RWPE2 (cell line): Measurements from ENCODE around the gene NAA25.
"Not testable (repeated sequence)": the region's sequence is repeated elsewhere in the genome, so short reads cannot be mapped to it uniquely, and the experiment has no call there.

Experiments
- ATAC-seq: fragments of 200-7000 bp; cut with Tn5 transposase; 3 replicates; pipeline ENCODE4 v1.9.1; 2021; ENCODE audit warnings: low read depth
- DNase-seq: peaks from one replicate; pipeline ENCODE4 v3.0.0-alpha.2; 2020; ENCODE audit warnings: low spot score
- H3K27ac ChIP-seq: fragments of 450-650 bp; 2 replicates; pipeline ENCODE4 v1.5.1; 2017; ENCODE audit warnings: mild to moderate bottlenecking; ENCODE audit not compliant: poor library complexity, severe bottlenecking
- H3K27me3 ChIP-seq: fragments of 250-450 bp; sonication (Bioruptor Pico); 2 replicates; pipeline ENCODE4 v1.5.1; 2021; ENCODE audit warnings: mild to moderate bottlenecking, moderate library complexity; ENCODE audit not compliant: insufficient read depth, poor library complexity, severe bottlenecking
- H3K36me3 ChIP-seq: fragments of 250-450 bp; sonication (Bioruptor Pico); 2 replicates; pipeline ENCODE4 v1.5.1; 2020; ENCODE audit warnings: low read depth, mild to moderate bottlenecking, moderate library complexity
- H3K4me1 ChIP-seq: fragments of 250-450 bp; sonication (Bioruptor Pico); 2 replicates; pipeline ENCODE4 v1.5.1; 2021; ENCODE audit warnings: mild to moderate bottlenecking, moderate library complexity; ENCODE audit not compliant: insufficient read depth, poor library complexity, severe bottlenecking
- H3K4me3 ChIP-seq: fragments of 250-450 bp; sonication (Bioruptor Pico); 2 replicates; pipeline ENCODE4 v1.5.1; 2021; ENCODE audit warnings: mild to moderate bottlenecking, moderate library complexity; ENCODE audit not compliant: severe bottlenecking
- H3K9me3 ChIP-seq: fragments of 250-450 bp; sonication (Bioruptor Pico); 2 replicates; pipeline ENCODE4 v1.5.1; 2021; ENCODE audit warnings: mild to moderate bottlenecking, moderate library complexity; ENCODE audit not compliant: severe bottlenecking
- TF ChIP-seq, protein P1 (sequence below): fragments of 450-650 bp; IDR thresholded peaks from one replicate; pipeline ENCODE4 v1.5.1; 2017; ENCODE audit warnings: mild to moderate bottlenecking, moderate library complexity; ENCODE audit not compliant: poor library complexity, severe bottlenecking

The NAA25 gene

DNA sequence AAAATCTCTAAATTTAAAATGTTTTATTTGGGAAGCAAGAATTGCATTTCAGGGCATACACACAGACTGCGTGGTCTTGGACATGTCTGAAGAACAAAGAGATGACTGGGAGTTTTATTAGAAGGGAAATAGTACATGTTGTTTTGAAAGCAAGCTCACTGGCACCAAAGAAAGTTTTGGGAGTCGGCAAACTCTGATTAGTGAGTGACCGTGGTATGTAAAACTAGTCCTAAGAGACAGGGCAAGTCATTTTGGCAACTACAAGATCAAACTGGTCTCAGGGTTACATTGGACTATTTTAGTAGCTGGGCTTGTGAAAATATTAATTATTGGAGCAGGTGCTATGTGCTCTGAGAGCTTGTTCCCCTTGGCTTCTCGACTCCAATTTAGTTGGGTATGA is 110.6 kb downstream of the NAA25 start:
- TF ChIP-seq, protein P1, sequence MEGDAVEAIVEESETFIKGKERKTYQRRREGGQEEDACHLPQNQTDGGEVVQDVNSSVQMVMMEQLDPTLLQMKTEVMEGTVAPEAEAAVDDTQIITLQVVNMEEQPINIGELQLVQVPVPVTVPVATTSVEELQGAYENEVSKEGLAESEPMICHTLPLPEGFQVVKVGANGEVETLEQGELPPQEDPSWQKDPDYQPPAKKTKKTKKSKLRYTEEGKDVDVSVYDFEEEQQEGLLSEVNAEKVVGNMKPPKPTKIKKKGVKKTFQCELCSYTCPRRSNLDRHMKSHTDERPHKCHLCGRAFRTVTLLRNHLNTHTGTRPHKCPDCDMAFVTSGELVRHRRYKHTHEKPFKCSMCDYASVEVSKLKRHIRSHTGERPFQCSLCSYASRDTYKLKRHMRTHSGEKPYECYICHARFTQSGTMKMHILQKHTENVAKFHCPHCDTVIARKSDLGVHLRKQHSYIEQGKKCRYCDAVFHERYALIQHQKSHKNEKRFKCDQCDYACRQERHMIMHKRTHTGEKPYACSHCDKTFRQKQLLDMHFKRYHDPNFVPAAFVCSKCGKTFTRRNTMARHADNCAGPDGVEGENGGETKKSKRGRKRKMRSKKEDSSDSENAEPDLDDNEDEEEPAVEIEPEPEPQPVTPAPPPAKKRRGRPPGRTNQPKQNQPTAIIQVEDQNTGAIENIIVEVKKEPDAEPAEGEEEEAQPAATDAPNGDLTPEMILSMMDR: no peak
- ATAC-seq (no peak), DNase-seq (no peak)
- H3K36me3 ChIP-seq: no peaks in the 10 kb centered on the region
- no peaks in the 10 kb centered on the region for H3K9me3 ChIP-seq
- H3K27me3 ChIP-seq: no peaks in the 10 kb centered on the region
- H3K4me1 ChIP-seq: no peaks in the 10 kb centered on the region
- H3K27ac ChIP-seq: no peak overlapping the region
- H3K4me3 ChIP-seq: no peak overlapping the region

DNA sequence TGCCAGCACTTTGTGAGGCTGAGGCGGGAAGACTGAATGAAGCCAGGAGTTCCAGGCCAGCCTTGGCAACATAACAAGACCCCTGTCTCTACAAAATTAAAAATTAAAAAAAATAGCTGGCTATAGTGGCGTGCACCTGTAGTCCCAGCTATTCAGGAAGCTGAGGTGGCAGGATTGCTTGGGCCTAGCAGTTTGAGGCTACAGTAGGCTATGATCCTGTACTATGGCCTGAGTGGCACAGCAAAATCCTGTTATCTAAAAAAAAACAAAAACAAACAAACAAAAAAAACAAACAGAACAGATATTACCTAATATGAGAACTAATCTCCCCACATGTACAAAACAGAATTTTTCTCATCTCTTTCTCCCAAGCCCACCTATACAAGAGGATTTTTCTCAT is 111.3 kb downstream of the NAA25 start:
- TF ChIP-seq, protein P1: no peak
- Histone ChIP-seq H3K4me1 (no peaks in the 10 kb centered on the region), H3K36me3 (no peaks in the 10 kb centered on the region), H3K9me3 (no peaks in the 10 kb centered on the region), H3K27me3 (no peaks in the 10 kb centered on the region), H3K4me3 (no peak overlapping the region), H3K27ac (no peak overlapping the region)
- ATAC-seq (no peak), DNase-seq (no peak)

DNA sequence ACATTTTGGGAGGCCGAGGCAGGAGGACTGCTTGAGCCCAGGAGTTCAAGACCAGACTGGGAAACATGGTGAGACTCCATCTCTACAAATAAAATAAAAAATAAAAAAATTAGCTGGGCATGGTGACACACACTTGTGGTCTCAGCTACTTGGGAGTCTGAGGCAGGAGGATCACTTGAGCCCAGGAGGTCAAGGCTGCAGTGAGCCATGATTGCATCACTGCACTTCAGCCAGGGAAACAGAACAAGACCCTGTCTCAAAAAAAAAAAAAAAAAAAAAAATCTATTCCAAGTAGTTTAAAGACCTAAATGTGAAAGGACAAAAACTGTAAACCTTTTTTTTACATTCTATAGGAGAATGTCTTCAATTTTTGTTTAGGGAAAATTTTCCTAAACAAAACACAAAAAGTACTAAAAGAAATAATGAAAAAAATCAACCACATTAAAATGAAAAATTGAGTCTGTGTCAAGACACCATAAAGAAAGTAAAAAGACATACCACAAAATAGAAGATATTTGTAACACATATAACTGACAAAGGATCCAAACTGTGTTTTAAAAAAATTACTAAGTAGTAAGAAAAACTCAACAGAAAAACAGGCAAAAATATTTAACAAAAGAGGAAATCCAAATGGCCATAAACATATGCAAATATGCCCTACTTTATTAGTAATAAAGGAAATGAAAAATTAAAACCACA is 112.7 kb downstream of the NAA25 start:
- Histone ChIP-seq H3K36me3 (no peaks in the 10 kb centered on the region), H3K4me1 (no peaks in the 10 kb centered on the region), H3K27ac (no peak overlapping the region), H3K27me3 (no peaks in the 10 kb centered on the region), H3K4me3 (no peak overlapping the region), H3K9me3 (no peaks in the 10 kb centered on the region)
- ATAC-seq (no peak), DNase-seq (no peak)
- TF ChIP-seq, protein P1: no peak

DNA sequence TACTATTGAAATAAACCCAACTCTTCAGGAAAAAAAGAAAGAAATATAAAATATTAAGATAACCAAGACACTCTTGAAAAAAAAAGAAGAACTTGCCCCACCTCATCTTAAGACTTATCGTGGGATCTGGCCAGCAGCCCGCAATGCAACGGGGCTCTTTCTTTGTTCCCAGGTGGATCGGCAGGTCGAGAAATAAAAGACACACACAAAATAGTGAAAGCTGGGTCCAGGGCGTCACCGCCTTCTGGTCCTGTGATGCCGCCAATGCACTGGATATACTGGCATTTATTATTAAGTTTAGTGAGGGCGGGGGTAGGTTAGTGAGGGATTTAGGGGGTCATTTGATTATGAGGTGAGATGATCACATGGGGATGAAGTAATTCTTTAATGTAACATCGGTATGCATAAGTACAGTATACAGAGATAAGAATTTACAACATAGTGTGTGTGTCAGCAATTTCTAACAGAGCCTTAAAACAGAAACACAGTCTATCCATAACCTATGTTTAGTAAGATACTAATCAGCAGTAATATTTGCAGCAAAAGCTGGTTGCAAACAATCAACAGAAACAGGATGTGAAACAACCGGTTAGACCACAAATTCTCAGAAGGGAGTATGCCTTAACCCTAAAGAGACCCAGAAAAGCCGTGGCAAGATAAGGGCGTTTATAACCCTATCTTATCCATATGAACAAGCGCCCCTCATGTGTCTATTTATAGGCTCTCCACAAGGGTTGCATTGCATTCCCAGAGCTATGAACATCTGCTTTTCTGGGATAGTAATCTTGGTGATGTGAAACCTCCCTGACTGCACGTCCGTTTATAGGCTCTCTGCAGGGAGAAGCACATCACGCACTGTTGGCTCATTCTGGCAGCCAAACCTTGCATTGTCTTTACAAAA is 114.1 kb downstream of the NAA25 start:
- not testable (repeated sequence) for ATAC-seq

DNA sequence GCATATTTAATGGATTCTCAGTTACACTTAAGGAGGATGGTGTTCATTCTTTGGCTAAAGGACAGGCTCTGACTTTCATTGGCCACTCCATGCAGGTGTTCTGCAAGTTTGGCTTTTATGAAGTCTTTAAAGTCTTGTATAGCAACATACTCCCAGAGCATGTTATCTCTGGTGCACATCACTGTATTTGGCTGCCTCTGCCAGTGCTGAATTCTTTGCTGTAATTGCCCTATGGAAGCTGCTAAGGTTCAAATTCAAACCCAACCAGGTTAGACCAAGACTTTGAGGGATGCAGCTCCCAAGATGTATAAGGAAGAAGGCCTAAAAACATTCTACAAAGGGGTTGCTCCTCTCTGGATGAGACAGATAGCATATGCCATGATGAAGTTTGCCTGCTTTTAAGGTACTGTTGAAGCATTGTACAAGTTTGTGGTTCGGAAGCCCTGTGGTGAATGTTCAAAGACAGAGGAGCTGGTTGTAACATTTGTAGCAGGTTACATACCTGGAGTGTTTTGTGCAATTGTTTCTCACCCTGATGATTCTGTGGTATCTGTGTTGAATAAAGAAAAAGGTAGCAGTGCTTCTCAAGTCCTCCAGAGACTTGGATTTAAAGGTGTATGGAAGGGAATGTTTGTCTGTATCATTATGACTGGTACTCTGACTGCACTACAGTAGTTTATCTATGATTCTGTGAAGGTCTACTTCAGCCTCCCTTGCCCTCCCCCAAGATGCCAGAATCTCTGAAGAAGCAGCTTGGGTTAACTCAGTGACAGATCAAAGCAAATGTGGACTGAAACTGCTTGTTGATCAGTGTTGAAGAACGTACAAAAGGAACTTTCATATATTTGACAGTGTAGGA is 115.1 kb downstream of the NAA25 start:
- ATAC-seq (no peak), DNase-seq (no peak)
- H3K27ac ChIP-seq: no peak overlapping the region
- no peaks in the 10 kb centered on the region for H3K9me3 ChIP-seq
- no peak overlapping the region for H3K4me3 ChIP-seq
- no peaks in the 10 kb centered on the region for H3K27me3 ChIP-seq
- H3K4me1 ChIP-seq: no peaks in the 10 kb centered on the region
- no peaks in the 10 kb centered on the region for H3K36me3 ChIP-seq
- TF ChIP-seq, protein P1: no peak

More for the DNA sequence above, 114.1 kb downstream of the NAA25 start:
- H3K9me3 ChIP-seq, H3K27ac ChIP-seq, H3K4me1 ChIP-seq, H3K4me3 ChIP-seq, H3K36me3 ChIP-seq, DNase-seq, H3K27me3 ChIP-seq: not testable (repeated sequence)
